ENCODE measurements around the gene FAM98A.

GRCh38 chr2:33617989-33618388 is 18.9 kb upstream of the FAM98A start:
- TF ChIP-seq CTCF (conservative IDR thresholded peaks at IDR 0.05; ENCODE audit: low read depth, low read length) (no peak), EZH2 (IDR thresholded peaks at IDR 0.05; ENCODE audit: low read length, unreplicated experiment) (no peak), EZH2phosphoT487 (IDR thresholded peaks at IDR 0.05; ENCODE audit: borderline replicate concordance, low read length) (no peak)
